ENCODE measurements around the gene MEGF10. TPM values are rescaled to one million over a fixed set of nuclear protein-coding genes. Genes with fewer than 3 reads are reported as not detected.

Gene MEGF10
- total RNA-seq, 3 donors from 2014 or later (not counting 1 experiment from before 2014, with no cell fraction given) = 1.4 TPM; not detected in 2

- intact Hi-C loops (cut with micrococcal nuclease) = no loop called here
- H3K36me3 Mint-ChIP-seq = no peaks in the 10 kb centered on the region
- no peaks in the 10 kb centered on the region for H3K36me3 ChIP-seq (ENCODE audit: control insufficient read depth, insufficient read depth, low read length)
- H3K9me3 ChIP-seq (ENCODE audit: control insufficient read depth, insufficient read depth, low read length) = no peaks in the 10 kb centered on the region
- peaks cover 22% of the 10 kb centered on the region in 2 donors for H3K4me1 Mint-ChIP-seq
- ATAC-seq (no peak), DNase-seq (no peak)
- peaks cover 9% of the 10 kb centered on the region for H3K4me1 ChIP-seq (ENCODE audit: control insufficient read depth, insufficient read depth, low read length)
- no peak overlapping the region for H3K27ac Mint-ChIP-seq
- 88% methylated on average over 2 of the region's 2 CpGs for WGBS (ENCODE audit: insufficient coverage)
- no peaks in the 10 kb centered on the region for H3K9me3 Mint-ChIP-seq
- H3K27me3 Mint-ChIP-seq (ENCODE audit: low read depth in 2 of 2) = no peaks in the 10 kb centered on the region
- H3K4me3 Mint-ChIP-seq = no peak overlapping the region
- H3K27ac ChIP-seq (ENCODE audit: low read length) = no peak overlapping the region
- TF ChIP-seq CTCF (IDR thresholded peaks at IDR 0.05) = no peak
- H3K4me3 ChIP-seq (ENCODE audit: low read length) = no peak overlapping the region
- no peaks in the 10 kb centered on the region for H3K27me3 ChIP-seq (ENCODE audit: control insufficient read depth, insufficient read depth, low read length)
These were observed 30.9 kb downstream of the MEGF10 start for GRCh38 chr5:127321465-127321864.

GRCh38 chr5:127322403-127322802 is 31.8 kb downstream of the MEGF10 start:
- H3K36me3 Mint-ChIP-seq = no peaks in the 10 kb centered on the region
- no peak for TF ChIP-seq CTCF (IDR thresholded peaks at IDR 0.05)
- ATAC-seq = no peak
- no peak overlapping the region for H3K4me3 Mint-ChIP-seq
- peaks cover 22% of the 10 kb centered on the region in 2 donors for H3K4me1 Mint-ChIP-seq
- Histone ChIP-seq H3K9me3 (ENCODE audit: control insufficient read depth, insufficient read depth, low read length) (no peaks in the 10 kb centered on the region), H3K27me3 (ENCODE audit: control insufficient read depth, insufficient read depth, low read length) (no peaks in the 10 kb centered on the region), H3K4me3 (ENCODE audit: low read length) (no peak overlapping the region), H3K27ac (ENCODE audit: low read length) (no peak overlapping the region), H3K36me3 (ENCODE audit: control insufficient read depth, insufficient read depth, low read length) (no peaks in the 10 kb centered on the region), H3K4me1 (ENCODE audit: control insufficient read depth, insufficient read depth, low read length) (peaks cover 9% of the 10 kb centered on the region)
- H3K27ac Mint-ChIP-seq = no peak overlapping the region
- DNase-seq = no peak
- H3K27me3 Mint-ChIP-seq (ENCODE audit: low read depth in 2 of 2) = no peaks in the 10 kb centered on the region
- intact Hi-C loops (cut with micrococcal nuclease) = no loop called here
- H3K9me3 Mint-ChIP-seq = no peaks in the 10 kb centered on the region
- no CpG with 5 or more reads among the region's 1 CpG for WGBS (ENCODE audit: insufficient coverage)

GRCh38 chr5:127324756-127325155 is 34.2 kb downstream of the MEGF10 start:
- Histone ChIP-seq H3K27ac (ENCODE audit: low read length) (no peak overlapping the region), H3K36me3 (ENCODE audit: control insufficient read depth, insufficient read depth, low read length) (no peaks in the 10 kb centered on the region), H3K9me3 (ENCODE audit: control insufficient read depth, insufficient read depth, low read length) (no peaks in the 10 kb centered on the region), H3K4me1 (ENCODE audit: control insufficient read depth, insufficient read depth, low read length) (peaks cover 9% of the 10 kb centered on the region), H3K27me3 (ENCODE audit: control insufficient read depth, insufficient read depth, low read length) (no peaks in the 10 kb centered on the region), H3K4me3 (ENCODE audit: low read length) (no peak overlapping the region)
- DNase-seq (no peak), ATAC-seq (no peak)
- Mint-ChIP-seq H3K4me3 (no peak overlapping the region), H3K27ac (no peak overlapping the region), H3K9me3 (no peaks in the 10 kb centered on the region), H3K27me3 (ENCODE audit: low read depth in 2 of 2) (no peaks in the 10 kb centered on the region), H3K36me3 (no peaks in the 10 kb centered on the region), H3K4me1 (peaks cover 22% of the 10 kb centered on the region in 2 donors)
- 98% methylated on average over 3 of the region's 3 CpGs for WGBS (ENCODE audit: insufficient coverage)
- intact Hi-C loops (cut with micrococcal nuclease) = no loop called here
- no peak for TF ChIP-seq CTCF (IDR thresholded peaks at IDR 0.05)

- WGBS (ENCODE audit: insufficient coverage) = 91% methylated on average over 3 of the region's 4 CpGs
- intact Hi-C loops (cut with micrococcal nuclease) = no loop called here
- no peak overlapping the region for H3K4me3 Mint-ChIP-seq
These were observed 35.8 kb downstream of the MEGF10 start for GRCh38 chr5:127326431-127326830.

More at GRCh38 chr5:127326431-127326830, 35.8 kb downstream of the MEGF10 start:
- Histone ChIP-seq H3K9me3 (ENCODE audit: control insufficient read depth, insufficient read depth, low read length) (no peaks in the 10 kb centered on the region), H3K36me3 (ENCODE audit: control insufficient read depth, insufficient read depth, low read length) (no peaks in the 10 kb centered on the region), H3K4me1 (ENCODE audit: control insufficient read depth, insufficient read depth, low read length) (peaks cover 3% of the 10 kb centered on the region), H3K4me3 (ENCODE audit: low read length) (no peak overlapping the region), H3K27ac (ENCODE audit: low read length) (no peak overlapping the region), H3K27me3 (ENCODE audit: control insufficient read depth, insufficient read depth, low read length) (no peaks in the 10 kb centered on the region)
- DNase-seq (no peak), ATAC-seq (no peak)
- H3K9me3 Mint-ChIP-seq = no peaks in the 10 kb centered on the region
- peaks cover 6 to 15% of the 10 kb centered on the region in 2 donors for H3K27me3 Mint-ChIP-seq (ENCODE audit: low read depth in 2 of 2)
- no peak for TF ChIP-seq CTCF (IDR thresholded peaks at IDR 0.05)
- H3K4me1 Mint-ChIP-seq = peaks cover 6 to 7% of the 10 kb centered on the region in 2 donors
- H3K27ac Mint-ChIP-seq = no peak overlapping the region
- no peaks in the 10 kb centered on the region for H3K36me3 Mint-ChIP-seq
